Nephron progenitor cell (in vitro differentiated cells): ENCODE results near the gene ADRB2.

ENCODE experiments used
- DNase-seq: peaks from one replicate; pipeline ENCODE4 v3.0.0; 2021
- H3K27ac Mint-ChIP-seq: 2 replicates; pipeline ENCODE4 v1.8.0; 2021; ENCODE audit warnings: mild to moderate bottlenecking, moderate library complexity, mixed read lengths
- H3K27me3 Mint-ChIP-seq: 2 replicates; pipeline ENCODE4 v1.8.0; 2021; ENCODE audit warnings: mild to moderate bottlenecking, low read depth, mixed read lengths; ENCODE audit not compliant: poor library complexity
- H3K36me3 Mint-ChIP-seq: 2 replicates; pipeline ENCODE4 v1.8.0; 2021; ENCODE audit warnings: low read depth, mixed read lengths
- H3K4me1 Mint-ChIP-seq: 2 replicates; pipeline ENCODE4 v1.8.0; 2021; ENCODE audit warnings: mixed read lengths
- H3K4me3 Mint-ChIP-seq: 2 replicates; pipeline ENCODE4 v1.8.0; 2021; ENCODE audit warnings: mild to moderate bottlenecking, moderate library complexity, mixed read lengths
- H3K9me3 Mint-ChIP-seq: 2 replicates; pipeline ENCODE4 v1.8.0; 2021; ENCODE audit warnings: mild to moderate bottlenecking, moderate library complexity, mixed read lengths
- CTCF ChIP-seq: fragments of 200-600 bp; sonication (generic); IDR thresholded peaks from 2 replicates; pipeline ENCODE4 v1.5.0; 2021; ENCODE audit warnings: antibody characterized with exemption

ADRB2 gene

DNA sequence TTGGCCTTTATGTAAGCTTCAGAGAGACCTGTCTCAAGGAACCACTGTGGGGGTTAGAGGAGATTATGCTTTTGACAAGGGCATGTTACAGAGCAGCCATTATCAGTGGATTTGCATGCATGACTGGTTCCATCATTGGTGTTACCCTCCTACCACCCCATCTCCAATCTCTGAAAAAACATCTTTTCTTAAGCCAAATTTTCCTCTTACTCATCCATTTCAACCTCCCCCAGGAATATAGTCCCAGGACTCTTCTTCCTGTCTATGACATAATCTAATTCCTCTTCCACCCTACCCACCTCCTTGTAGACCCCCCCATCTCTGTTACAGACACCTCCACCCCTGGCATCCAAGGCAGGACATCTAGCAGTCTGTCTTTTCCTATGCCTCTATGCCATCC lies 33.1 kb upstream of the ADRB2 start:
- Mint-ChIP-seq H3K36me3 (no peaks in the 10 kb centered on the region), H3K4me1 (no peaks in the 10 kb centered on the region), H3K9me3 (no peaks in the 10 kb centered on the region), H3K27me3 (peaks cover 29% of the 10 kb centered on the region), H3K27ac (no peak overlapping the region), H3K4me3 (no peak overlapping the region)
- TF ChIP-seq CTCF: no peak
- no peak for DNase-seq

GRCh38 chr5:148794275-148794674 lies 32.1 kb upstream of the ADRB2 start:
- Mint-ChIP-seq H3K4me1 (no peaks in the 10 kb centered on the region), H3K27me3 (peaks cover 25% of the 10 kb centered on the region), H3K27ac (no peak overlapping the region), H3K9me3 (no peaks in the 10 kb centered on the region), H3K4me3 (no peak overlapping the region), H3K36me3 (no peaks in the 10 kb centered on the region)
- no peak for TF ChIP-seq CTCF
- DNase-seq: no peak

- Mint-ChIP-seq H3K36me3 (no peaks in the 10 kb centered on the region), H3K27me3 (peaks cover 23% of the 10 kb centered on the region), H3K9me3 (no peaks in the 10 kb centered on the region), H3K27ac (peak overlapping the region; percentile 10), H3K4me1 (no peaks in the 10 kb centered on the region), H3K4me3 (no peak overlapping the region)
- TF ChIP-seq CTCF: no peak
- no peak for DNase-seq
Observed at GRCh38 chr5:148794729-148795561, 31.5 kb upstream of the ADRB2 start.

DNA sequence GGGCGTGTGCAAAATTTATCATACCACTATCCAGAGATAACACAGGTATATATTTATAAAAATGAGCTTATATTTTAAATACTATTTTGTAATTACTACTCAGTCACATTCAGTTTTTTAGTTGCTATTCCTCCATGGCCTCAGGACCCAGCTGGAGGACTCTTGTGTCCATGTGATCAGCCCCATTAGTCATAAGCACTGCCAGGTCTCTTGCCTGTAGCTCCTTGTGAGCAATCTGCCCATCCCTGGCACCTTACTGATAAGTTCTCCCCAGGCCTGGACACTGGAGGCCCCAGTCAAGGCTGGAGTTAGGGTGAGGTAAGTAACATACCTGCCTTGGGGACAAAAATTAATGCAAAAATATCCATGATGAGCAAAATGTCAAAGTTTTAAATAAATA lies 29.5 kb upstream of the ADRB2 start:
- Mint-ChIP-seq H3K36me3 (no peaks in the 10 kb centered on the region), H3K4me3 (no peak overlapping the region), H3K4me1 (no peaks in the 10 kb centered on the region), H3K27me3 (peaks cover 26% of the 10 kb centered on the region), H3K27ac (no peak overlapping the region), H3K9me3 (no peaks in the 10 kb centered on the region)
- DNase-seq: no peak
- TF ChIP-seq CTCF: no peak

DNA sequence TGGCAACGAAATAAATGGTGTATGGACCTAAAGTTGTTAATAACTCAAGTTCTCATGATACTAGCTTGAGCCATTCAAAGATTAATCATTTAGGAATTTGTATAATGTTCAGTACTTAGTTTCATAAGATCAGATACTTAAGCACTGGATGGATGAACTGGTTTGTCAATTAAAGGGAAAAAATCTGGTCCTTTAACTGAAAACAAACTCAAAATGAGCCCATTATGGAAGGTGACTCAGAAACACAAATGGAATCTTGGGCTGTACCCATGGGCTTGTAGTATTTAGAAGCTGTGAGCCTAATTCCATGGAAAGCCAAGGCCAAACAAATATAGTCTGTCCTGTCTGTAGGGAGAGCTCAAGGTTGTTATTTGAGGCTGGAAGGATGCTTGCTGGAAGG lies 27.6 kb upstream of the ADRB2 start:
- TF ChIP-seq CTCF: no peak
- no peak for DNase-seq
- Mint-ChIP-seq H3K4me1 (no peaks in the 10 kb centered on the region), H3K9me3 (no peaks in the 10 kb centered on the region), H3K27me3 (peaks cover 22% of the 10 kb centered on the region), H3K27ac (no peak overlapping the region), H3K4me3 (no peak overlapping the region), H3K36me3 (no peaks in the 10 kb centered on the region)
